ENCODE measurements around the gene SAP25.

GRCh38 chr7:100582041-100582579 is 8.4 kb upstream of the SAP25 start:
- no peak for TF ChIP-seq TAF1 (conservative IDR thresholded peaks at IDR 0.05)
- TF ChIP-seq MAX (IDR thresholded peaks at IDR 0.05) = no peak
- TF ChIP-seq CTCF (IDR thresholded peaks at IDR 0.05; ENCODE audit: low read depth, low read length, missing input control) = no peak
- TF ChIP-seq SP1 (IDR thresholded peaks at IDR 0.05) = no peak
- TF ChIP-seq YY1 (IDR thresholded peaks at IDR 0.05) = no peak
- TF ChIP-seq ATF3 (IDR thresholded peaks at IDR 0.05) = no peak
- TF ChIP-seq RAD21 (IDR thresholded peaks at IDR 0.05) = no peak
- no peak for TF ChIP-seq JUND (IDR thresholded peaks at IDR 0.05)
- no peak for TF ChIP-seq GABPA (IDR thresholded peaks at IDR 0.05 in 1 of 2, conservative IDR thresholded peaks at IDR 0.05 in 1 of 2)
- no peak for TF ChIP-seq REST (IDR thresholded peaks at IDR 0.05)
- no peak for TF ChIP-seq EGR1 (IDR thresholded peaks at IDR 0.05; ENCODE audit: low read depth in 2 of 2)
- TF ChIP-seq ZBTB33 (IDR thresholded peaks at IDR 0.05) = no peak
